GM18873 (cell line): ENCODE measurements around the gene AQP7.
"Not testable (repeated sequence)": the region's sequence is repeated elsewhere in the genome, so short reads cannot be mapped to it uniquely, and the experiment has no call there.

ENCODE experiments used
- ATAC-seq: cut with Tn5 transposase; IDR thresholded peaks from one replicate; pipeline ENCODE4 v1.9.1; 2021; ENCODE audit warnings: mild to moderate bottlenecking, moderate library complexity, moderate number of reproducible peaks; ENCODE audit not compliant: unreplicated experiment, low FRiP score

The AQP7 gene

DNA sequence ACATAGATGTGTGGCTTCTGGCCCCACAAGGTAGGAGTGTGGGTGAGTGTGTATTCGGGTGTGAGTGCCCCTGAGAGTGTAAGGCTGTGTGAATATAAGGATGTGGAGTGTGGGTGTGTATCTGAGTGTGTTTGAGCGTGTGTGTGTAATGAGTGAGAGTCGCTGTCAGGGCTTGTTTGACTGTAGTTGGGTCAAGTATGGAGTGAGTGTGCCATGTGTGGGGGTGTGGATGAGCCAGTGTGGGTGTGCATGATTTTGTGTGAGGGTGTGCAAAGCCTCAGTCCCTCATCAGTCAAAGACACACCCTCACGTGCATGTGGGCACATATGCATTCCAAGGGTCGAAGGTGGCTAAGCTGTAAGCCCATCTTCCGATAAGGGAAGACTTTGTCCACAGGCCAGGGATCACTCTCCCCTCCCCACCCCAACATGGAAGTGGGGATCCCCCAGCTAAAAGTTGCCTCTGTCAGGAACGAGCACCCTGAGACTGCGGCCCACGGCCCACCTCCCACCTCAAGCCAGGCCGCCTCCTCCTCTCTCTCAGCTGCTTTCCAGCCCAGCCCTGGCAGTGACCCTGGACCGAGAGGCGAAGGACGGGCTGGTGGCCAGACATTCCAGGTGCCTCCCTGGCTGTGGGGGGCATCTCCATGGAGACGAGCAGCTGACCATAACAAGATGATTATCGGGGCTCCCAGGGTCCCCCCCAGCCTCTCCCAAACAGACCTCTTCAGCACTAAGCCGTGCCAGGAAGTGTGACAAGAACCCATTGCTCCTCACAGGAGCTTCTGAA lies 32.1 kb upstream of the AQP7 start:
- ATAC-seq = no peak

DNA sequence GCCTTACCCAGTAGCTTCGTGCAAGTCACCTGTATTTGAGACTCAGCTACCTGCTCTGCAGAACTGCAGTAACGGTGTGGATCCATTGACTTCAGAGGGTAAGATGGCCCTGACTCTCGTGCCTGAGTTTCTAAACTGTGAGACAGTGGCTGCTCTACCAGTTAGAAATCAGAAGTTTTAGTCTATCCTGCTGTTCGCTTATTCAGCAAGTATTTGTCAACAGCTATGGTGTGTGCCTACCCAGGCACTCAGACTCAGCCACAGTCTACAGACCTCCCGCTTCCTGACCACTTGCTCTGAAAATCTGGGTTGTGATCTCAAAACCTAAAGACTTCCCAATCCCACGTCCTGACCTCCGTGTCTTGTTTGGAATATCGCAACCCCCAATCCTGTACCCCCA lies 31.5 kb upstream of the AQP7 start:
- ATAC-seq = no peak

GRCh38 chr9:33431420-33431819 lies 29.1 kb upstream of the AQP7 start:
- ATAC-seq = no peak

GRCh38 chr9:33430942-33431341 lies 28.6 kb upstream of the AQP7 start:
- no peak for ATAC-seq

GRCh38 chr9:33429256-33429985 lies 27.1 kb upstream of the AQP7 start:
- ATAC-seq = no peak

DNA sequence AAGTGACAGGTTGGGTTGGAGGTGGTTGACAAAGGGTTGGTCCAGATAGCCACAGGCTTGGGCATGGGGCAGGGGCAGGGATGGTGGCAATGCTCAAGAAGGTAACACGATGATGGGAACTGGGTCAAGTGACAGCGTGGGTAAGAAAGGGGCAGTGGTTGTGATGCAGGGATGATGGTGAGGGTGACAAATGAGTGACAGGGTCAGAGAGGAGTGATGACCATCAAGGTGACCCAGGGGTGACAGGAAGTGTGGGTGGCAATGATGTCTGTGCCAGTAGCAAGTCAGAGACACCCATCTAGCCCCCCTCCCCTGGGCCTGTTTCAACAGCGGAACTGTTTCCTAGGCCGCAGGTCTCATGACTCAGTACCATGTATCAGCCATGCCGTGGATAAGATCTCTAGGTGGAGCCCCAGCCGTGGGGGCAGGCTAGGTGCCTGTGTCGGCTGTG lies 24.5 kb upstream of the AQP7 start:
- ATAC-seq = no peak

- ATAC-seq = no peak
Measured at GRCh38 chr9:33425128-33425533, 22.8 kb upstream of the AQP7 start.

DNA sequence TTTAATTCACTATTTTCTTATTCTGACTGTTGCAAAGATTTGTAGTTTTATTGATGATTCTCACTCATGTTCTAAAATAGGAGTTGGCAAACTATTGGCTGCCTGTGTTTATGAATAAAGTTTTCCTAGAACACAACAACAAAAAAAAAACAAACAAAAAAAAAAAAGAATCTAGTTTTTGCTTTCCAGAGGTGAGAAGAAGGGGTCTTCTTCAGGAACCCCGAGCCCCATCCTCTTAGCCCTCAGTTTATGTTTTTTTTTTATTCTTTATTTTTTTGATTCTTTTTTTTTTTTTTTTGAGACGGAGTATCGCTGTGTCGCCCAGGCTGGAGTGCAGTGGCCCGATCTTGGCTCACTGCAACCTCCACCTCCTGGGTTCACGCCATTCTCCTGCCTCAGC lies 22.1 kb upstream of the AQP7 start:
- not testable (repeated sequence) for ATAC-seq

- not testable (repeated sequence) for ATAC-seq
Measured at GRCh38 chr9:33424043-33424442, 21.7 kb upstream of the AQP7 start.

- no peak for ATAC-seq
Measured at GRCh38 chr9:33419708-33420303, 17.4 kb upstream of the AQP7 start.

DNA sequence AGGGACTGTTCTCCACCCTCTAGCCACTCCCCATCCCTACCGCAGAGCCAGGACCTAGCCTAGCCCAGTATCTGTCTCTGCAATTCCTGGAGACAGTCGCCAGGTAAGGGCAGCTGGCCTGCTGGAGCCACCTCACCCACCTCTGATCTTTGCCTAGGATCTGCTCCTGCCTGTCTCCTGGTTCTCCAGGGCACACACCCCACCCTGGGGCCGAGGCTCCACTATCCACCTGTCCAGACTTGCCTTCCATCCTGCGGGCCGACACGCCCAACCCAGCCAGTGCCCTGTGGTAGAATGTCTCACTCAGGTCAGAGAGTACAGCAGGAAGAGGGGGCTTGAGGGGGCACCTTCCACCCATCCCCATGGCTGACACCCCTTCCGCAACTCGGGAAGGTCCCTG lies 15.7 kb upstream of the AQP7 start:
- ATAC-seq = no peak

DNA sequence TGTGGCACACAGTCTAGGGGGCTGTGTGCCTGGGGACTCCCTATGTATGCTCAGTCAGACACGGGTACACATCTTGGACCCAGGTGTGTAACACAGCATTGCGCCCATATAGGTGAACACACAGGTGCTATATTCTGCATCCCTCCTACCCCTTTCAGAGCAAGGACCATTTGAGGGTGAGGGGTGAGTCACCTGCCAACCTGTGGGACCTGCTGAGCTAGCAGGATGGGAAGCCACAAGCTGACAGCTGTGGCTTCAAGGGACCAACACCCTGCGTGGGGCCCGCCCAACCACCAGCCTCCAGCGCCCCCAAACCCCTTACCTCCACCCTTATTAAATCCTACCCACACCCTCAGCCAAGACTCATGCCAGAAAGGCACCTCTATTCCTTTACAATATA lies 14.6 kb upstream of the AQP7 start:
- ATAC-seq = no peak

DNA sequence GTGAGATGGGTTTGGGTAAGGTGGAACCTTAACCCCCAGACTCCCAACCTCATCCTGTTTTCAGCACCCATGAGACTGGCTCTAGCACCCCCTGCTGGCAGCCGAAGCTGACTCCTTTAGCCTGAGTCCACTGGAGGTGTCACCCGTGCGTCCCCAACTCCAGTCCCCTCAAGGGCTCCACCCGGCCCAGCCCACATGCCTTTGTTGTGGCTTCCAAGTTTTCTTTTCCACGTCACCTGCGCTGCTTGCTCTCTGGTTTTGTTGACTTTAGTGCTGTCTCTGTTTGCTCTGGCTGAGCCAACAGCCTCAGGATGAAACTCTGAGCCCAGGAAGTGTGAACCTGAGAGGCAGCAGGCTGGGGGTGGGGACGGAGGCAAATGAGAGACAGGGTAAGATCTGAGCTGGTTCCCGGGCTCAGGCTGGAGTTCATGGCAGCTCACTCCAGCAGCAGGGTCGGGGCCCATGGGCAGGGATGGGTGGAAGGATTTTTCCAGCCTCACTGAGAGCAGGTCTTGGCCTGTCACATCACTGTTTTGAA lies 13.2 kb upstream of the AQP7 start:
- ATAC-seq = no peak

GRCh38 chr9:33414889-33415500 lies 12.6 kb upstream of the AQP7 start:
- ATAC-seq = no peak

GRCh38 chr9:33414268-33414667 lies 11.9 kb upstream of the AQP7 start:
- no peak for ATAC-seq

- no peak for ATAC-seq
Measured at GRCh38 chr9:33408087-33408486, 5.7 kb upstream of the AQP7 start.

GRCh38 chr9:33407061-33407460 lies 4.7 kb upstream of the AQP7 start:
- ATAC-seq = no peak

GRCh38 chr9:33404788-33405362 lies 2.5 kb upstream of the AQP7 start:
- no peak for ATAC-seq

GRCh38 chr9:33403941-33404787 lies 1.8 kb upstream of the AQP7 start:
- no peak for ATAC-seq

DNA sequence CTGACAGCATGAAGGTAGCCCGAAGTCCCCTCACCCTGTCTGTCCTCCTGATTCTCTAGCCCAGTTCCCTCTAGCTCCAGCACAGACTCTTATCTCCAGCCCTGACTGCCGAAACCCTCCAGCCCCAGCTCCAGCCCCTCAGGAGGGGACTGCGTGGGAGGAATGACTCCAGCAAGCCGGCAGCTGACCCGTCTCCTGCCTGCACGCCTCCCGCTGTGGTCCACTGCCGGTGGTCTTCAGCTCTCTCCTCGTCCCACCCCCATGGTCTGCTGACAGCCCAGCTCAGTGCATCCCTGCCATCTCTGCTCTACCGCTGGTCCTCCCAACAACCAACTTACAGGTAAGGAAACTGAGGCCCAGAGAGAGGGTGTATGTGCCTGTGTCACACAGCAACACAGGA lies 559 bp downstream of the AQP7 start:
- not testable (repeated sequence) for ATAC-seq
